Spleen (tissue), 11 donors: Measurements from ENCODE around the gene NKX2-1. TPM values are rescaled to one million over a fixed set of nuclear protein-coding genes. Genes with fewer than 3 reads are reported as not detected.

Experiments
- DNase-seq: peaks from one replicate; pipeline ENCODE4 v3.0.0-alpha.2; 2020
- H3K27ac ChIP-seq, 8 donors: fragments of 200-600 bp; sonication (generic) in 7 of 8; 1 replicate in 4 of 8; 2 replicates in 4 of 8; pipeline versions ENCODE4 v1.5.0 to v1.8.0; 2016 to 2021; ENCODE audit warnings: inconsistent platforms in 4 of 8, mild to moderate bottlenecking in 4 of 8, moderate library complexity in 1 of 8
- H3K27me3 ChIP-seq, 7 donors: fragments of 200-600 bp; sonication (generic) in 6 of 7; replicated peaks in 1 of 7; 1 replicate in 4 of 7; 2 replicates in 3 of 7; pipeline versions ENCODE4 v1.5.0 to v1.8.0; 2016 to 2021; ENCODE audit warnings: inconsistent platforms in 3 of 7, mild to moderate bottlenecking in 1 of 7
- H3K36me3 ChIP-seq, 6 donors: fragments of 200-600 bp; sonication (generic) in 5 of 6; 1 replicate in 4 of 6; 2 replicates in 2 of 6; pipeline versions ENCODE4 v1.5.0 to v1.8.0; 2016 to 2021; ENCODE audit warnings: inconsistent platforms in 2 of 6
- H3K4me1 ChIP-seq, 6 donors: fragments of 200-600 bp; sonication (generic) in 5 of 6; 1 replicate in 3 of 6; 2 replicates in 3 of 6; pipeline versions ENCODE4 v1.5.0 to v1.8.0; 2016 to 2021; ENCODE audit warnings: inconsistent platforms in 3 of 6
- H3K4me3 ChIP-seq, 8 donors: fragments of 200-600 bp; sonication (generic) in 7 of 8; 1 replicate in 4 of 8; 2 replicates in 4 of 8; pipeline versions ENCODE4 v1.5.0 to v1.8.0; 2016 to 2021; ENCODE audit warnings: inconsistent platforms in 4 of 8, mild to moderate bottlenecking in 4 of 8, moderate library complexity in 2 of 8
- H3K9me3 ChIP-seq, 8 donors: fragments of 200-600 bp; sonication (generic) in 7 of 8; 1 replicate in 4 of 8; 2 replicates in 4 of 8; pipeline versions ENCODE4 v1.5.0 to v1.8.0; 2016 to 2021; ENCODE audit warnings: inconsistent platforms in 4 of 8
- POLR2A ChIP-seq, 3 donors: fragments of 450-650 bp; IDR thresholded peaks; one replicate each; pipeline ENCODE4 v1.5.1; 2017; ENCODE audit warnings: antibody characterized with exemption in 3 of 3, mild to moderate bottlenecking in 1 of 3
- POLR2AphosphoS5 ChIP-seq, 3 donors: sonication (generic); formaldehyde crosslinking; IDR thresholded peaks; one replicate each; pipeline ENCODE4 v1.5.1; 2017; ENCODE audit warnings: antibody characterized with exemption in 3 of 3
- WGBS, 5 donors: extraction: QIAGEN DNeasy Blood & Tissue Kit in 3 of 5; methylation state at CpG; one replicate each; pipeline versions ENCODE4 v1.1.5 to v1.1.7; 2013 to 2018; 5-methylcytosine and 5-hydroxymethylcytosine counted together
- intact Hi-C: fragments of 100-400 bp; cut with DNase I; formaldehyde crosslinking; loops from one replicate; pipeline ENCODE4 v1.15.0; 2023; ENCODE audit warnings: low total_unique reads
- polyA plus RNA-seq, 3 donors: library from polyadenylated mRNA; stranded (reverse); fragments of 200-250 nt; gene quantifications; one replicate each; pipeline ENCODE4 v1.2.1, GENCODE V29; 2013
- total RNA-seq, 7 donors: library from RNA; depleted of rRNA in 3 of 7; stranded (reverse); fragments of >200 nt in 3 of 7; fragmentation: NEBNext Ultra II Directional in 4 of 7; extraction: Animal tissue kit (Norgen Biotek cat#: 25700) in 4 of 7; gene quantifications; one replicate each; pipeline versions ENCODE4 v1.1.0 to v1.2.1, GENCODE V29; 2016 to 2021
- TF ChIP-seq, protein P1 (sequence below), 11 experiments: fragments of 200-600 bp in 7 of 11; fragments of 450-650 bp in 4 of 11; sonication (generic) in 4 of 11; IDR thresholded peaks in 8 of 11; conservative IDR thresholded peaks in 3 of 11; 1 replicate in 7 of 11; 2 replicates in 4 of 11; pipeline versions ENCODE4 v1.4.0 to v1.8.0; 2016 to 2021; ENCODE audit warnings: antibody characterized with exemption in 11 of 11, inconsistent platforms in 4 of 11, mild to moderate bottlenecking in 1 of 11
- donor health status: healthy with polysubstance abuse.
- donor health status: DM: no; HTN: no; CAD: no; lungs with moderate emphysema.
- donor health status: DM: no; HTN: no; CAD: no.
- donor health status: Bipolar disorder and iron deficiency.
- donor health status: healthy.
- donor health status: DM: no; HTN: no; CAD: no.
- donor health status: DM: yes; HTN: yes; CAD: no.

Gene NKX2-1
- total and polyA plus RNA-seq, 10 donors: not detected

DNA sequence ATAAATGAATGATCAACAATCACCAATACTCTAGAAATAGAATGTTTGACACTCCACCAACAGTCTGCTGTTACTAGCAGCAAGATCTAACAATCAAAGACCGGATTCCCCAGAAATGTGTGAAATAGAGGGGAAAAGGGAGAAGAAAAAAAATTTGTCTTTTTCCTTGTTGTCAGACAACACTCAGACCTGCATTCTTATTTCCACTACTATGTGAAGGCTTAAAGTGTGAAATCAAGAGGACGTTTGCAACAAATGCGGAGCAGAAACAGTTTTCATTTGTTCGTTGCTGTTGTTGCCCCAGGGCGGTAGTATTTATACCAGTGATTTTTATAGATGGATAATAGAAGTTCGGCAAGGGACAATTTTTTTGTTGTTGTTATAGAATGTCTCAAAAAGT is 9.2 kb downstream of the NKX2-1 start:
- Histone ChIP-seq H3K27me3 (peaks cover 10 to 99% (median 97%) of the 10 kb centered on the region in 7 donors), H3K4me1 (peaks cover 0 to 5% (median under 1%) of the 10 kb centered on the region in 6 donors), H3K36me3 (no peaks in the 10 kb centered on the region), H3K27ac (no peak overlapping the region), H3K4me3 (no peak overlapping the region), H3K9me3 (no peaks in the 10 kb centered on the region)
- WGBS, 5 donors: 11 to 15% (median 14%) methylated on average over 6 of the region's 6 CpGs
- intact Hi-C loops: no loop called here
- DNase-seq: no peak
- TF ChIP-seq POLR2A (IDR thresholded peaks at IDR 0.05) (no peak), POLR2AphosphoS5 (IDR thresholded peaks at IDR 0.05) (no peak)
- TF ChIP-seq, protein P1, sequence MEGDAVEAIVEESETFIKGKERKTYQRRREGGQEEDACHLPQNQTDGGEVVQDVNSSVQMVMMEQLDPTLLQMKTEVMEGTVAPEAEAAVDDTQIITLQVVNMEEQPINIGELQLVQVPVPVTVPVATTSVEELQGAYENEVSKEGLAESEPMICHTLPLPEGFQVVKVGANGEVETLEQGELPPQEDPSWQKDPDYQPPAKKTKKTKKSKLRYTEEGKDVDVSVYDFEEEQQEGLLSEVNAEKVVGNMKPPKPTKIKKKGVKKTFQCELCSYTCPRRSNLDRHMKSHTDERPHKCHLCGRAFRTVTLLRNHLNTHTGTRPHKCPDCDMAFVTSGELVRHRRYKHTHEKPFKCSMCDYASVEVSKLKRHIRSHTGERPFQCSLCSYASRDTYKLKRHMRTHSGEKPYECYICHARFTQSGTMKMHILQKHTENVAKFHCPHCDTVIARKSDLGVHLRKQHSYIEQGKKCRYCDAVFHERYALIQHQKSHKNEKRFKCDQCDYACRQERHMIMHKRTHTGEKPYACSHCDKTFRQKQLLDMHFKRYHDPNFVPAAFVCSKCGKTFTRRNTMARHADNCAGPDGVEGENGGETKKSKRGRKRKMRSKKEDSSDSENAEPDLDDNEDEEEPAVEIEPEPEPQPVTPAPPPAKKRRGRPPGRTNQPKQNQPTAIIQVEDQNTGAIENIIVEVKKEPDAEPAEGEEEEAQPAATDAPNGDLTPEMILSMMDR (IDR thresholded peaks at IDR 0.05 in 8 of 11, conservative IDR thresholded peaks at IDR 0.05 in 3 of 11): no peak

DNA sequence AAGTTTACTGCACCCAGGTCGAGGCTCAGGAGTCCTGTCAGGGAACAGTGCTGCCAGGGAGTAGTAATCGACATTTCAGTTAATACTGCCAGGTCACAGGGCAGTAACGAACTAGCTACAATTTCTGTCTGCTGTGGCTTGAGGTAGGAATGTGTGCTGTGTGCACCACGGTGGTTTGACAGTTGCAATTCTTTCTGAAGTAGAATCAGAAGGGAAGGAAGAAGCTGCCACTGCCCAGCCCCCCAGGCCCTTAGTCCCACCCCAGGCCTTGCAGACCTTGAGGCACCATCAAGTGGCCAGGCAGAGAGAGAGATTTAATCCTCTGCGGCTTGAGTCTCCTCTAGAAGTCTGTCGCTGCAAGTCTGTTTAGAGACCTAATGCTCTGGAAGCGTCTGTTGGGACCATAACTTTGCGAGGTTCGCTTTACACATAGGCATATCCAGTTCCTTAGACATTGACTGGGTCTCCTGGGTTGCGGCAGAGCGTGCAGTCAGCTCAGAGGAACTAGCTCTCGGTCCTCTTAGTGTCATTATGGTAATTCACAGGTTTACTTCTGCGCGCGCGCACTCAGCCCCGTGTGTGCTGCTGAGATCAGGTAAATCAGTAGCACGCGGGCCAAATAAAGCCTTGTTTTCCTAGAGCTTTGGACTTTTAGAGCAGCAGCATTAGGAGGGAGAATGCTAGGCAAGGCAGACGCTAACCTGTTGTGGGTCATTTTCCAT is 9.8 kb downstream of the NKX2-1 start:
- TF ChIP-seq POLR2A (IDR thresholded peaks at IDR 0.05): no peak
- WGBS, 5 donors: 7 to 10% (median 9%) methylated on average over 13 to 20 of the region's 20 CpGs
- intact Hi-C loops: no loop called here
- DNase-seq: no peak
- H3K9me3 ChIP-seq: no peaks in the 10 kb centered on the region
- H3K4me1 ChIP-seq: peaks cover 0 to 11% (median 6%) of the 10 kb centered on the region in 6 donors
- no peak overlapping the region for H3K27ac ChIP-seq
- H3K27me3 ChIP-seq: peaks cover 10 to 99% (median 98%) of the 10 kb centered on the region in 7 donors
- no peak overlapping the region for H3K4me3 ChIP-seq
- H3K36me3 ChIP-seq: no peaks in the 10 kb centered on the region

DNA sequence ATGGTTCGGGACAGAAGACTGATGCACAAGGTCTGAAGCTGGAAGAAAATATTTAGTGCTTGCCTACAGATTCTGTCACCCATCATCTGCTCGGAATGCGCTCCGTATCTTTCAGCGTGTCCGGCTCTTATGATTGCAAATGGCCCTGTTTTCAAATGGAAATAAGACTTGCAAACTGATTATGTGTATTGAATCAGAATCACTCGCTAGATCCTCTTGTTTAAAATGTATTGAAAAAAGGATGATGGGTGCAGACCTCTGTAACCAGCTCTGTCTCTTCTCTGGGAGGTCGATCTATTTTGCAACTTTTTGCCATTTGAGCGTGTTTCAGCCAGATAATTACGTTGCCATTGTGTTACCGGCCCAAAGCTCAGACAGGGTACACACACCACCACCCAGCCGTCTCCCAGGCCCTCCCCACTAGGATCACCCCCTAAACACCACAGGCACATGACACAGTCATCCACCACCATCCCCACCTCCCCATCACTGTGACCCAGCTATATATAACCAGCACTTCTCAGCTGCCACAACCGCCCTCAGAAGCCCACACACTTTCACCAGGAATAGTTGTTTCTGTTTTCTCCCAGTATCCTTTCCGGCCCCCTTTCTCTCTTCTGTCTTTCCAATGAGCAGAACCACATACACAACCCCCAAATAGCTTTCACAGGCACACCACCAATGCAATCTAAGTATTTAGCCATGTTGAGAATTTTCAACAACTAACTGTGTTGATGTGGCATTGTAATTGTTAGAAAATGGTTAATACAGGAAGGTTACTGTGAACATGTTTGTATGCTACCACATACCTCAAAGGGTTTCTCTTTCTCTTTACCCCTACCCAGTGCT is 10.7 kb downstream of the NKX2-1 start:
- intact Hi-C loops: no loop called here
- Histone ChIP-seq H3K36me3 (no peaks in the 10 kb centered on the region), H3K27me3 (peaks cover 11 to 99% (median 98%) of the 10 kb centered on the region in 7 donors), H3K4me1 (peaks cover 0 to 21% (median 9%) of the 10 kb centered on the region in 6 donors), H3K27ac (no peak overlapping the region), H3K4me3 (no peak overlapping the region), H3K9me3 (no peaks in the 10 kb centered on the region)
- DNase-seq: no peak
- TF ChIP-seq POLR2A (IDR thresholded peaks at IDR 0.05): no peak
- no peak for TF ChIP-seq POLR2AphosphoS5 (IDR thresholded peaks at IDR 0.05)
- TF ChIP-seq, protein P1 (IDR thresholded peaks at IDR 0.05 in 8 of 11, conservative IDR thresholded peaks at IDR 0.05 in 3 of 11): no peak
- 8 to 16% (median 10%) methylated on average over 14 of the region's 14 CpGs for WGBS, 5 donors

DNA sequence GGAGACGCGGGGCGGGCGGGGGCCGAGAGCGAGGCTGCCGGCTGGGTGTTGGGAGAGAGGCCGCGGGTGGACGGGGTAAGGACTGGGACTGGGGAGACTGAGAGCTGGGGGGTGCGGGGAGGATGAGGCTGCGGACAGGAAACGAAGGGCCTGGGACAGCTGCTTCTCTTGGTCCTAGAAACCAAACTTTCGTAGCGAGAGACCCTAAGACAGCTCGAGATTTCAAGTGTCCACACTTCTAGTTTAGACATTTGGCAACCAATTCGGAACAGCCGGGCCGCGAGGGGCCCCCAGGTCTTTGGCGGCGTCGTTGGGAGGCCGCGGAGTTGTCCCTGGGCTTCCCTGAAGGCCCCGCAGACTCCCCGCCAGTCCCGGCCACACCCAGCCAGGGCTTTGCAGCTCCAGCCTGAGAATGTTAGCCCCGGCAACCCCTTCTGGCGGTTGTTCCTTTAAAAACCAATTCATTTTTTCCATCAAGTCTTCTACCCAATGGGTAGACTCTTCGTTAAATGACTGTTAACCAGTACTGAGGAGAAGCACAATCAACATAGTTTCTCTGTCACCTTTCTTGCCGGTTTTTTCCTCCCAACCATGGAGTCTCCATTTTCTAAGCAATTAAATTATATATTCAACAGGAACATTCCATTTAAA is 11.5 kb downstream of the NKX2-1 start:
- 4 to 12% (median 8%) methylated on average over 30 to 32 of the region's 32 CpGs for WGBS, 5 donors
- H3K27me3 ChIP-seq: peaks cover 16 to 99% (median 98%) of the 10 kb centered on the region in 7 donors
- TF ChIP-seq POLR2AphosphoS5 (IDR thresholded peaks at IDR 0.05) (no peak), POLR2A (IDR thresholded peaks at IDR 0.05) (no peak)
- TF ChIP-seq, protein P1 (IDR thresholded peaks at IDR 0.05 in 8 of 11, conservative IDR thresholded peaks at IDR 0.05 in 3 of 11): no peak

More for the DNA sequence above, 11.5 kb downstream of the NKX2-1 start:
- Histone ChIP-seq H3K27ac (no peak overlapping the region), H3K9me3 (no peaks in the 10 kb centered on the region), H3K4me3 (no peak overlapping the region), H3K36me3 (no peaks in the 10 kb centered on the region), H3K4me1 (peaks cover 0 to 27% (median 13%) of the 10 kb centered on the region in 6 donors)
- no peak for DNase-seq
- intact Hi-C loops: no loop called here
